ENCODE data around the gene CYTH4.

DNA sequence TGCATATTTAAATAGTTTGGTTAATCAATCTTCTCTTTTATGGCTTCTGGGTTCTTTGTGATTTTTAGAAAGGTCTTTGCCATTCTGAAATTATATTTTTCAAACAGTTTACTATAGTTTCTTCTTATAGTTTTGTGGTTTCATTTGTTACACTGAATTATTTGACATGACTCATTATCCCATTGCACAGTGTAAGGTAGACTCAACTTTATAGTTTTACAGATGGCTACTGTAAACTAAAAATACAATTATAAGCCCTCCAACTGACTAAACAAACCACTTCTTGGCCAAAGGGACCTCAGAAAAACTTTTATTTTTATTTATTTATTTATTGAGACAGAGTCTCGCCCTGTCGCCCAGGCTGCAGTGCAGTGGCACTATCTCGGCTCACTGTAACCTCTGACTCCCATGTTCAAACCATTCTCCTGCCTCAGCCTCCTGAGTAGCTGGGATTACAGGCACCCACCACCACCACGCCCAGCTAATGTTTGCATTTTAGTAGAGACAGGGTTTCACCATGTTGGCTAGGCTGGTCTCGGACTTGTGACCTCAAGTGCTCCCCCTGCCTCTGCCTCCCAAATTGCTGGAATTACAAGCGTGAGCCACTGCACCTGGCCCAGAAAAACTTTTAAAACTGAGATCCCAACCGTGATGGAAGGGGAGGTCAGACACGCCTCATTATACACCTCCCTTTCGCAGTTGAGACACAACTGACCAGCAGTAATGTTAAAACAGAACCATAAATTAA is 24.1 kb upstream of the CYTH4 start:
- TF ChIP-seq, protein P1, sequence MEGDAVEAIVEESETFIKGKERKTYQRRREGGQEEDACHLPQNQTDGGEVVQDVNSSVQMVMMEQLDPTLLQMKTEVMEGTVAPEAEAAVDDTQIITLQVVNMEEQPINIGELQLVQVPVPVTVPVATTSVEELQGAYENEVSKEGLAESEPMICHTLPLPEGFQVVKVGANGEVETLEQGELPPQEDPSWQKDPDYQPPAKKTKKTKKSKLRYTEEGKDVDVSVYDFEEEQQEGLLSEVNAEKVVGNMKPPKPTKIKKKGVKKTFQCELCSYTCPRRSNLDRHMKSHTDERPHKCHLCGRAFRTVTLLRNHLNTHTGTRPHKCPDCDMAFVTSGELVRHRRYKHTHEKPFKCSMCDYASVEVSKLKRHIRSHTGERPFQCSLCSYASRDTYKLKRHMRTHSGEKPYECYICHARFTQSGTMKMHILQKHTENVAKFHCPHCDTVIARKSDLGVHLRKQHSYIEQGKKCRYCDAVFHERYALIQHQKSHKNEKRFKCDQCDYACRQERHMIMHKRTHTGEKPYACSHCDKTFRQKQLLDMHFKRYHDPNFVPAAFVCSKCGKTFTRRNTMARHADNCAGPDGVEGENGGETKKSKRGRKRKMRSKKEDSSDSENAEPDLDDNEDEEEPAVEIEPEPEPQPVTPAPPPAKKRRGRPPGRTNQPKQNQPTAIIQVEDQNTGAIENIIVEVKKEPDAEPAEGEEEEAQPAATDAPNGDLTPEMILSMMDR (IDR thresholded peaks at IDR 0.05): no peak
- no peak for TF ChIP-seq ZFX (IDR thresholded peaks at IDR 0.05; ENCODE audit: borderline replicate concordance)

Data from 22Rv1 (cell line).